Neutrophil (primary cell): Measurements from ENCODE around the gene METTL6.
A peak's percentile ranks its signal among the peaks of the same experiment; 100 is the strongest.

ENCODE experiments used
- H3K27ac ChIP-seq: fragments of 200-600 bp; sonication (generic); 2 replicates; pipeline ENCODE4 v1.5.1; 2016; ENCODE audit warnings: mild to moderate bottlenecking, moderate library complexity
- H3K27me3 ChIP-seq: fragments of 200-600 bp; sonication (generic); 2 replicates; pipeline ENCODE4 v1.6.0; 2016; ENCODE audit warnings: mild to moderate bottlenecking
- H3K36me3 ChIP-seq: fragments of 200-600 bp; sonication (generic); 2 replicates; pipeline ENCODE4 v1.5.1; 2017
- H3K4me1 ChIP-seq, 2 experiments: fragments of 200-600 bp in 1 of 2; sonication (generic) in 1 of 2; 1 replicate in 1 of 2; 2 replicates in 1 of 2; pipeline versions ENCODE4 v1.5.1 to v1.6.1; 2013 to 2016; ENCODE audit warnings: low read depth in 1 of 2, low read length in 1 of 2, mild to moderate bottlenecking in 1 of 2, moderate library complexity in 1 of 2; ENCODE audit not compliant: control insufficient read depth in 1 of 2, insufficient read depth in 1 of 2
- H3K4me3 ChIP-seq, 2 experiments: fragments of 200-600 bp in 1 of 2; sonication (generic) in 1 of 2; 1 replicate in 1 of 2; 2 replicates in 1 of 2; pipeline ENCODE4 v1.5.1; 2013 to 2016; ENCODE audit warnings: low read depth in 1 of 2, low read length in 1 of 2, mild to moderate bottlenecking in 1 of 2, moderate library complexity in 1 of 2
- H3K9me3 ChIP-seq: fragments of 200-600 bp; sonication (generic); 2 replicates; pipeline ENCODE4 v1.5.1; 2016
- TF ChIP-seq, protein P1 (sequence below): fragments of 200-600 bp; sonication (generic); IDR thresholded peaks from 2 replicates; pipeline ENCODE4 v1.5.1; 2016; ENCODE audit warnings: antibody characterized with exemption

The METTL6 gene

DNA sequence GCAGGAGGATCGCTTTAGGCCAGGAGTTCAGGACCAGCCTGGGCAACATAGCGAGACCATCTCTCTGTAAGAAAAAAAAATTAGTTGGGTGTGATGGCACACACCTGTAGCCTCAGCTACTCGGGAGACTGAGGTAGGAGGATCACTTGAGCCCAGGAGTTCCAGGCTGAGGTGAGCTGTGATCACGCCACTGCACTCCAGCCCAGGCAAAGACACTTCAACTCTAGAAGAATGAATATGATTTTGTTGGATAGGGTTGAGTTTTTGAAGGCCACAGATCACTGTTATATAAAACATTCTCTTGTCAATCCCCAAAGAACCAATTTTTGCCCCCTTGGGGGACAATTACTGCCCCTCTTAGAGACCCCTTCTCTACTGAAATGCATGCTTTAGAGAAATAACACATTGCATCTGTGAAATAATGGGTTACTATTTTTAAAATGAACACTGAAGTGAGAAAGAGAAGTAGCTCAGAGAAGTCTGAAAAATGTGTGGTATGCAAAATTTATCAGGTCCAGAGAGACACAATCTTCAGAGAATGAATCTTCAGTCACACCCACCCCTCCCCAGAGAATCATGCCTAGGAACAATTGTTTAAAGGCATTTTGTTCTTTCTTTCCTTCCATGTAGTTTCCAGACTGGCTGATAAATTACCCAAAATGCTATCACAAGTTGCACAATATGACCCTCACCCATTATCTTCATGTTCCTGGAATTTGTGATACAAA lies 42.7 kb downstream of the METTL6 start:
- TF ChIP-seq, protein P1, sequence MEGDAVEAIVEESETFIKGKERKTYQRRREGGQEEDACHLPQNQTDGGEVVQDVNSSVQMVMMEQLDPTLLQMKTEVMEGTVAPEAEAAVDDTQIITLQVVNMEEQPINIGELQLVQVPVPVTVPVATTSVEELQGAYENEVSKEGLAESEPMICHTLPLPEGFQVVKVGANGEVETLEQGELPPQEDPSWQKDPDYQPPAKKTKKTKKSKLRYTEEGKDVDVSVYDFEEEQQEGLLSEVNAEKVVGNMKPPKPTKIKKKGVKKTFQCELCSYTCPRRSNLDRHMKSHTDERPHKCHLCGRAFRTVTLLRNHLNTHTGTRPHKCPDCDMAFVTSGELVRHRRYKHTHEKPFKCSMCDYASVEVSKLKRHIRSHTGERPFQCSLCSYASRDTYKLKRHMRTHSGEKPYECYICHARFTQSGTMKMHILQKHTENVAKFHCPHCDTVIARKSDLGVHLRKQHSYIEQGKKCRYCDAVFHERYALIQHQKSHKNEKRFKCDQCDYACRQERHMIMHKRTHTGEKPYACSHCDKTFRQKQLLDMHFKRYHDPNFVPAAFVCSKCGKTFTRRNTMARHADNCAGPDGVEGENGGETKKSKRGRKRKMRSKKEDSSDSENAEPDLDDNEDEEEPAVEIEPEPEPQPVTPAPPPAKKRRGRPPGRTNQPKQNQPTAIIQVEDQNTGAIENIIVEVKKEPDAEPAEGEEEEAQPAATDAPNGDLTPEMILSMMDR = no peak
- H3K27me3 ChIP-seq = no peaks in the 10 kb centered on the region
- H3K4me1 ChIP-seq = no peaks in the 10 kb centered on the region
- H3K27ac ChIP-seq = no peak overlapping the region
- no peak overlapping the region for H3K4me3 ChIP-seq
- H3K9me3 ChIP-seq = no peaks in the 10 kb centered on the region
- no peaks in the 10 kb centered on the region for H3K36me3 ChIP-seq

DNA sequence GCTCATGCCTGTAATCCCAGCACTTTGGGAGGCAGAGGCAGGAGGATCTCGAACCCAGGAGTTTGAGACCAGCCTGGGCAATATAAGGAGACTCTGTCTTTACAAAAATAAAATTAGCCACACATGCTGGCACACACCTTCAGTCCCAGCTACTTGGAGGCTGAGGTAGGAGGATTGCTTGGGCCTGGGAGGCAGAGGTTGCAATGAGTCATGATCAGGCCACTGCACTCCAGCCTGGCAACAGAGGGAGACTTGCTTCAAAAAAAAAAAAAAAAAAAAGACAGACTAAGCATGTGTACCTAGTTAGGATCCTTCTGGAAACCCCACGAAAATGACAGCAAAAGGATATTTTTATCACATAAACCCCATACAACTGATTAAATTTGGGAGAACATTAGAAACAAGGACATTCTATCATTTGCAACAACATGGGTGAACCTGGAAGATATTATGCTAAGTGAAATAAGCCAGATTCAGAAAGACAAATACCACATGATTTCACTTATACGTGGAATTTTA lies 44.9 kb downstream of the METTL6 start:
- Histone ChIP-seq H3K4me1 (peaks cover 4% of the 10 kb centered on the region in 2 experiments), H3K27me3 (no peaks in the 10 kb centered on the region), H3K9me3 (no peaks in the 10 kb centered on the region), H3K36me3 (no peaks in the 10 kb centered on the region), H3K4me3 (no peak overlapping the region), H3K27ac (no peak overlapping the region)
- TF ChIP-seq, protein P1 = no peak

DNA sequence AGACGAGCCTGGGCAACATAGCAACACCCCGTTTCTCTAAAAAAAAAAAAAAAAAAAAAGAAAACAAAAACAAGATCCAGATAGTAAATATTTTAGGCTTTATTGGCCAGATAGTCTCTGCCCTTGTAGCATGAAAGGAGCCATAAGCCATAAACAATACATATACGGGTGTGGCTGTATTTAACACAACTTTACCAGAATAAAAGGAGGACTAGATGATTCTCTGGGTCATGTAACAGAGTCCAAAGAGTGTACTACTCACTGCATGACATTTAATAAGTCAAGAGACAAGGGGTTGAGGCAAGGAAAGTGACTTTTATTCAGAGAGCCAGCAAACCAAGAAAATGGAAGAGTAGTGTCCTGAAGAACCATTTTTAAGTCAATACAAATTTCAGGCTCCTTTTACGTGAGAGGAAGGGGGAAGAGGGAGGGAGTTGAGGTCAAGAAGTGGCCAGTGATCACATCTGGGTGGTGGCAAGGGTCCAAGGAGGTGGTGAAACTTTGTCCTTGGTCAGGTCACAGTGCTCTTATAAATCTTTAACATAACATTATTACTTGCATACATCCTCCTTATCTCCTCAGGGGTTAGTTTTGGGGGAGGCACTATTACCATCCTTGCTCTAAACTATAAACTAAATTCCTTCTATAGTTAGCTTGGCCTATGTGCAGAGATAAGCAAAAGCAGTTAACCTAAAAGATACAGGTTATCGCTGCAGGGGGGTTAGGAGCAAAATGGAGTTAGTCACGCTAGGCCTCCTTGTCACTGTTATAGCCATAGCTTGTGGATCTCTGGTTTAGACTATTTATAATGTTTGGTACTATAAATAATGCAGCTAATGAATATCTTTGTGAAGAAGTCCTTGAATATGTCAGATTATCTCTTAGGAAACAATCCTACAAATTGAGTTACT lies 46.1 kb downstream of the METTL6 start:
- no peaks in the 10 kb centered on the region for H3K27me3 ChIP-seq
- peaks cover 4% of the 10 kb centered on the region in 2 experiments for H3K4me1 ChIP-seq
- no peak overlapping the region for H3K27ac ChIP-seq
- H3K9me3 ChIP-seq = no peaks in the 10 kb centered on the region
- H3K4me3 ChIP-seq = no peak overlapping the region
- no peaks in the 10 kb centered on the region for H3K36me3 ChIP-seq
- TF ChIP-seq, protein P1 = no peak

DNA sequence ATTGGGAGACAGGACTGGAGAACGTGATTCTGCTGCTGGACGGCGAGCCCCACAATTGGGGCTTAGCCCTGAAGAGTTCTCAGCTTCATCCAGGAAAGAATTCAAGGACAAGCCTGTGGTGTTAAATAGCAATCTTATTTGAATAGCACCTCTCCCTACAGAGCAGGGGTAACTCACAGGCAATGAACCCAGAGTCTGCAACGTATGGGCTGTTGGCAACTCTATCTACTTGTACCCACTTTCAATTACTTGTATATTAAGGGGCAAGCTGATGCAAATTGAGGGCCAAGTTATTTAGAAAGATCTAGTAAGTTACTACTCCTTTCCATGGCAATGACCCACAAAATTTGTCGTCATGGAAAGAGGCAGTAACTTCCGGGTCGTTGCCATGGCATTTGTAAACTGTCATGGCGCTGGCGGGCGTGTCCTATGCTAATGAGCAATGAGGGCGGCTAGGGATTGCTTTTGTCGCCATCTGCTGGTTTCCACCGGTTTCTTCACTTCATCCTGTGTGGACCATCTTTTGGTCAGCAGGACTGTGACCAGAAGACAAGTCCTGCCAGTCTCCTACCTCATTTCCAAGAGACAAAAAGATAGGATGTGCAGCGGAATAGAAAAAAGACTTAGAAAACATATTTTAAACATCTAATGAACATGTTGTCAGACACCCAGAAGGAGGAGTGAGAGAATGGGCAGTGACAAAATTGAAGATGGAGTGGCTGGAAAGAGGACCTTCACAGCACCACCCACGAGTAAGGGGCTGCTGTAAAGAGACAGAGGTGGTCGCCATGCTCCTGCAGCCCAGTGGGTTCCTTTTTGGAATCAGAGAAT lies 49.2 kb downstream of the METTL6 start:
- Histone ChIP-seq H3K27me3 (no peaks in the 10 kb centered on the region), H3K9me3 (no peaks in the 10 kb centered on the region), H3K4me3 (peak overlapping the region in 1 of 2 experiments; percentile 29), H3K36me3 (no peaks in the 10 kb centered on the region), H3K27ac (peak overlapping the region; percentile 83), H3K4me1 (peaks cover 4% of the 10 kb centered on the region in 2 experiments)
- TF ChIP-seq, protein P1 = peak; percentile 94

DNA sequence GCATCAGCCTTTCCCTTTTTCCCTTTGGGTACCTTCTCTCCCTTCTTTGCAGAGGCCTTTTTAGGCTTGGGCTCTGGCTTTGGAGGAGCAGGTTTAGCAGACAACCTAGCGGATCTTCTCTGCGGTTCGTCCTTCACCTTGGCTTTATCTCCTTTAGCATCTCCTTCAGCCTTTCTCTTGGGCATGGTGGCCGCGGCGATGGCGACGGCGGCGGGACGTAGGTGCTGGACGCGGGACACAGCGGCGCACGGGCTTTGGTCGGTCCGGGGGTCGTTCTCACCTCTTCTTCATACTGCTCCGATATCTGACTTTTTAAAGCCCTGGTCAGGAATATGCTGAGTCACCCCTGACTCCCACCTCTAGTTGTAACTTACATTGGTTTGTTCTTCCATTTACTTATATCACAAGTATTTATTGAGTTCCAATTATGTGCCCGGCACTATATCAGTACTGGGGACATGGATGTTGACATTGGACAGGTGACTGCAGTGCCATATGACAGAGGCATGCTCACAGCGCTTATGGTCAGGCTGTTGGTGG lies 51.8 kb downstream of the METTL6 start:
- Histone ChIP-seq H3K9me3 (no peaks in the 10 kb centered on the region), H3K36me3 (no peaks in the 10 kb centered on the region), H3K27me3 (no peaks in the 10 kb centered on the region), H3K27ac (no peak overlapping the region), H3K4me3 (no peak overlapping the region), H3K4me1 (peaks cover 4% of the 10 kb centered on the region in 2 experiments)
- TF ChIP-seq, protein P1 = no peak
